ENCODE measurements around the gene PPP2R3A.

DNA sequence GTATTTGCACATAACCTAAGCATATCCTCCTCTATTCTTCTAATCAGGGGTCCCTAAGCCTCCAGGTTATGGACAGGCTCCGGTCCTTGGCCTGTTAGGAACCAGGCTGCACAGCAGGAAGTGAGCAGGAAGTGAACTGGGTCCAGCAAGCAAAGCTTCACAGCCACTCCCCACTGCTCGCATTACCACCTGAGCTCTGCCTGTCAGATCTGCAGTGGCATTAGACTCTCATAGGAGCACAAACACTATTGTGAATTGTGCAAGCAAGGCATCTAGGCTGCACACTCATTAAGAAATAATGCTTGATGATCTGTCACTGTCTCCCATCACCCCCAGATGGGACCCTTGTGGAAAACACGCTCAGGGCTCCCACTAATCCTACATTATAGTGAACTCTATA is 220.8 kb downstream of the PPP2R3A start:
- no peak for TF ChIP-seq ESRRG (CRISPR knock-in tag; IDR thresholded peaks at IDR 0.05)
- no peak for TF ChIP-seq PPARA (CRISPR knock-in tag; IDR thresholded peaks at IDR 0.05; ENCODE audit: borderline replicate concordance)
- no peak for TF ChIP-seq TOX (CRISPR knock-in tag; IDR thresholded peaks at IDR 0.05; ENCODE audit: borderline replicate concordance)
- TF ChIP-seq POU6F1 (CRISPR knock-in tag; IDR thresholded peaks at IDR 0.05; ENCODE audit: borderline replicate concordance, low read depth), result no peak
- no peak for TF ChIP-seq ZNF8 (CRISPR knock-in tag; IDR thresholded peaks at IDR 0.05)
- TF ChIP-seq PATZ1 (CRISPR knock-in tag; IDR thresholded peaks at IDR 0.05; ENCODE audit: borderline replicate concordance), result no peak
- no peak for TF ChIP-seq CSRNP3 (CRISPR knock-in tag; IDR thresholded peaks at IDR 0.05)

Data from SK-N-SH treated with all-trans-retinoic acid at 6 μM for 48 hours (cell line).